GM19193 (cell line): ENCODE data around the gene STARD6.

Source experiments
- POLR2A ChIP-seq: IDR thresholded peaks from 4 replicates; pipeline ENCODE4 v1.6.1; 2011; ENCODE audit not compliant: insufficient read depth, insufficient read length; ENCODE audit errors: extremely low read depth

STARD6 gene, protein sequence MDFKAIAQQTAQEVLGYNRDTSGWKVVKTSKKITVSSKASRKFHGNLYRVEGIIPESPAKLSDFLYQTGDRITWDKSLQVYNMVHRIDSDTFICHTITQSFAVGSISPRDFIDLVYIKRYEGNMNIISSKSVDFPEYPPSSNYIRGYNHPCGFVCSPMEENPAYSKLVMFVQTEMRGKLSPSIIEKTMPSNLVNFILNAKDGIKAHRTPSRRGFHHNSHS

GRCh38 chr18:54357660-54358494, at the start of gene STARD6, which contains the start of gene C18orf54:
TSS of gene STARD6 (minus strand) at chr18:54357858. CDS start at chr18:54354573, 3,285 bp downstream.
TSS of gene C18orf54 (plus strand) at chr18:54357906. CDS start at chr18:54360573, 2,667 bp downstream.
- TF ChIP-seq POLR2A = peak; percentile 88

- no peak for TF ChIP-seq POLR2A
These were observed 47.6 kb upstream of the STARD6 start for GRCh38 chr18:54405290-54405689.

DNA sequence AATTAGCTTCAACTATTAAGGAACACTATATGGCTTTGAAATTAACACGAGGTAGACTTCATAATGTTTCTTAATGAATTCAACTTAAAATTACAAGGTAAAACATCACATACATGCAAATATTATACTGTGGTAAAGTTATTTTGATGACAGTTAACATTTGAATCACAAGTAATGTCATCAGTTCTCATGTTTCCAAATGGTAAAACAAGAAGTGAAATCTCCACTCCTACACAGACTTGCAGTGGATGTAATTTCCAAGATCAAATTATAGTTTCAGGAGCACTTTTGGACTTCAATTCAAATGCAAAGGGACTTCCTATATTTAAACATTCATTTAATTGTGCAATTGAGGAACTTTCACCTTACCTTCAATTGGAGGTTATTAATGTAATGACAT, 39.1 kb upstream of the STARD6 start:
- no peak for TF ChIP-seq POLR2A

GRCh38 chr18:54393648-54394294, 36.1 kb upstream of the STARD6 start:
- TF ChIP-seq POLR2A = no peak

DNA sequence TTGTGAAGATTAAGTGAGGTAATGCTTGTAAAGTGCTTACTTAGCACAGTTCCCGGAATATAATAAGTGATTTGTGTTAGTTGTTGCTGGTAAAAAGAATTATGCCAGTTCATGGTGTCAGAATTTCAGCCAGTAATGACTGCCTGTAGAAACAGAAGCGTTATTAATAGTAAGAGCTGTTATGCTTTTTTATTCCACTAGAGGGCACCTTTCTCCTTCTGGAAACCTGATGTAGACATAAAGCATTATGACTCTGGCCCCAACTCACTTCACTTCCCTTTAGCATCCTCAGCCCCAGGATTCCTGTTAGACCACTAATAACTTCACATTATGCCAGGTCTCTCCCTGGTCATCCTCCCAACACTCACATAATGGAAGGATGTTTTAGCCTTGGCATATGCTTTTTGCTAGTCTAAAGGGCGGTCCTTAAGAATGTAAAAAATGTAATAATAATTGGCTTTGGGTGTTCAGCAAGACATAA, 34.9 kb upstream of the STARD6 start:
- no peak for TF ChIP-seq POLR2A

GRCh38 chr18:54390838-54391237, 33.2 kb upstream of the STARD6 start:
- no peak for TF ChIP-seq POLR2A

DNA sequence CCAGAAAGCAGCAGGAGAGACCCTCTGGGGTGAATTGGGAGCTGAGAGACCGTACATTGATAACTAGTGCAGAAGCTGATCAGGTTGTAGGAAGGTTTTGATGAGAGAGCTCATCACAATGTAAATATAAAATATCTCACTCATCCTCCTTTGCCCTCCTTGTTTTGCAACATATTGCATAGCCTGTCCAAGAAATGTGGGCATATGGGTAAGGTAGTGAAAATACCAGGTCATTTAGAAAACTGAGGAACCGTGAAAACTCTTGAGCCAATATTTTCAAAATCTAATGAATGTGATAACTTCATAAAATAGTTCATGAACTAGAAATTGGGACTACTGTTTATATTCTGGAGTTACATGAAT, 31.5 kb upstream of the STARD6 start:
- TF ChIP-seq POLR2A = no peak

GRCh38 chr18:54388203-54389142, 30.8 kb upstream of the STARD6 start:
- no peak for TF ChIP-seq POLR2A

GRCh38 chr18:54387631-54388030, 30.0 kb upstream of the STARD6 start:
- TF ChIP-seq POLR2A = no peak

DNA sequence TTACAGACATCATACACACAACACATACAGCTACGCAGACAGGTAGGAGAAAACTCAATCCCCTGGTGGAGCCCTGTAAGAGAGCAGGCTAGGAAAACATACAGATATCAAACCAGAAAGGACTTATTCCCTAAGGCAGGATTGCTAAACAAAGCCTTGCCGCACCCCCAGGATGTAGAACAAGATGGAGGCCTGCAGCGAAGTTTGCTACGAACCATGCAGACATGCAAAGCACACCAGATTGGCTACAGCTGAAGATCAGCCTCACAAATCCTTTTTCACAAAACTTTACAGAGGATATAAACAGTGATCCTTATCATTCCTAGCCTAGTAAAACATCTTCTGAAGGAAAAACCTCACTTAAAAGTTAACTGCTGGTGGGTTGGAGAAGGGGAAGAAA, 28.4 kb upstream of the STARD6 start:
- TF ChIP-seq POLR2A = no peak

GRCh38 chr18:54382733-54383252, 25.1 kb upstream of the STARD6 start:
- no peak for TF ChIP-seq POLR2A

DNA sequence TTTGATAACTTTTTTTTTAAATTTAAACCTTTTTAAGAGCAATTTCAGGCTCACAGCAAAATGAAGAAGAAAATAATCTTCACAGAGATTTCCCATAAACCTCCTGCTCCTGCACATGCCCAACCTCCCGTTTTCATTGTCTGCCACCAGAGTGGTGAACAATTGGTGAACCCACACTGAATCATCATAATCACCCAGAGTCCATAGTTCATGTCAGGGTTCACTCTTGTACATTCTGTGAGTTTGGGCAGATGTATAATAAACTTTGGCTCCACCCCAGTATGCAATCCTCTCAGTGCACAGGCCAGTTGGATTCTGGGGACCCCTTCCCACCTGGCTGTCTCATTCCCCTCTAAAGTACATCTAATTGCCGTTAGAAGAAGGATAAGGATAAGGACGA, 24.4 kb upstream of the STARD6 start:
- TF ChIP-seq POLR2A = no peak

- TF ChIP-seq POLR2A = no peak
These were observed 24.0 kb upstream of the STARD6 start for GRCh38 chr18:54381640-54382039.

- TF ChIP-seq POLR2A = no peak
These were observed 20.4 kb upstream of the STARD6 start for GRCh38 chr18:54378057-54378456.
